ENCODE measurements around the gene CTDSPL.
"Not testable (repeated sequence)": the region's sequence is repeated elsewhere in the genome, so short reads cannot be mapped to it uniquely, and the experiment has no call there.

Gene CTDSPL, protein sequence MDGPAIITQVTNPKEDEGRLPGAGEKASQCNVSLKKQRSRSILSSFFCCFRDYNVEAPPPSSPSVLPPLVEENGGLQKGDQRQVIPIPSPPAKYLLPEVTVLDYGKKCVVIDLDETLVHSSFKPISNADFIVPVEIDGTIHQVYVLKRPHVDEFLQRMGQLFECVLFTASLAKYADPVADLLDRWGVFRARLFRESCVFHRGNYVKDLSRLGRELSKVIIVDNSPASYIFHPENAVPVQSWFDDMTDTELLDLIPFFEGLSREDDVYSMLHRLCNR

DNA sequence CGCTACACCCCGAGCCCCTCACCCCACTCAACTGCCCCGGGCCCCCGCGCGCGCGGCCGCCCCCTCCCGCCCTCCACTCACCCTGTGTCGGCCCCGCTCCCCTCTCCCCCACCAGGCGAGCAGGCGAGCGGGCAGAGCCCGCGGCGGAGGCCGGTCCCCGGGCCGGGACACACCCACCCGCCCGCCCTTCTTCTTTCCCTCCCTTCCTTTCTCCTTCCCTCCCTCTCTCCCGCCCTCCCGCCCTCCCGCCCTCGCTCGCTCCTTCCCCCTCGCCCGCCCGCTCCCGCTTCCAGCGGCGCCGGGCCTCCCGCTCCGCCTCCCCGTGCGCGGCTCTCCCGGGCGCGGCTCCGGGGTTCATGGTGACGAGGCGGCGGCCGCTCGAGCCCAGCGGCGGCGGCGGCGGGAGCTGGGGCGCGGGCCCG lies at the start of gene CTDSPL:
CTDSPL (plus strand) TSS at position 261 of the 422 bp plus-strand sequence. CDS start 320 bp downstream, outside the sequence.
- DNase-seq: no peak

DNA sequence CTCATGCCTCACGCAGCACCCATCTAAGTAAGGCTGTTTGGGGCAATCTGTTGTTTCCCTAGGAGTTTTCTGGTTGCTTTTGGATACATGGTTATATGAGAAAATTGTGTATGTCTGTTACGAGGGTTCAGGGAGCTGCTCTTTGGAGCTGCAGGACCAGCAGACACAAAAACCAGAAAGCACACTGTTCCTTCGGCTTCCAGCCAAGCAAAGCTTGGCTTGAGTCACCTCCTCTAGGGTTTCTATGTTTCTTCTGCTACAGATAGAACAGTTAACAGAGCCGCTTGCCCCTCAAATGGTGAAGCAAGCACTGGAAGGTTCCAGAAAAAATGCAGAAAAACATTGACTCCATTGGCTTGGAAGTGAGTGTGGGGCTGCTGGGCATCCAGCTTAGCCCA lies 49.2 kb upstream of the CTDSPL start:
- no peak for DNase-seq

DNA sequence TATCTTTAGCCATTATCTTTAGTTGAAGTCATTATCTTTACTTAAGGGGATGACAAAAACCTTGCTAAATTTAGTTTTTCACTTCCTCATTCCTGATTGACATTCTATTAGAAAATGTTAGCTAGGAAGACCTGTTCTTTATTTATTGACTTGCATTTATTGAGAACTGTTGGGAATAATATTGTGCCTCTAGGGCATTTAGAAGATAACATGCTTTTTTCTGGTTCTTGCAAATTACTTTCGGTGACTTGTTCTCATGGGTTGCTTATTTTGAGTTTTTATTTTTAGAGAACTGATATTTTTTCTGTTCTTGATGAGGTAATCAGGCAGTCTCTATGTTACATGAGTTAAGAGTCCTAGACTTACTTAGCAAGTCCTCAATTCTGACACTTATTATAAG lies 48.3 kb upstream of the CTDSPL start:
- no peak for DNase-seq

DNA sequence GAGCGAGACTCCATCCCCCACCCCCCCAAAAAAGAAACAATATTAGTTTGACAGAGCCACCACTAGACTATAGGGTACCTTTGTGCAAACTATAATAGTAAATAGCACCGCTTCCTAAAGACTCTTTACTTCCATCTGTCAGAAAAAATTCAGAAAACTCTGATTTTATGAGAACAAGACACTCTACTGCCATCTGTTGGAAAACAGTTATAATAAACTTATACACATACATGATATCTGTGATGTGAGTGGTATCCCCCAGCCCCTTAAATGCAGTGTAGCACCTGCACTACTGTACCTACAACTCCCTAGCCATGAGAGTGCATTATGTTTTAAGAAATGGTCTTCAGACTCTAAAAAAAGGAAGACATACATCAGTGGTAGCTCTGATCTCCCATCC lies 47.1 kb upstream of the CTDSPL start:
- DNase-seq: no peak

DNA sequence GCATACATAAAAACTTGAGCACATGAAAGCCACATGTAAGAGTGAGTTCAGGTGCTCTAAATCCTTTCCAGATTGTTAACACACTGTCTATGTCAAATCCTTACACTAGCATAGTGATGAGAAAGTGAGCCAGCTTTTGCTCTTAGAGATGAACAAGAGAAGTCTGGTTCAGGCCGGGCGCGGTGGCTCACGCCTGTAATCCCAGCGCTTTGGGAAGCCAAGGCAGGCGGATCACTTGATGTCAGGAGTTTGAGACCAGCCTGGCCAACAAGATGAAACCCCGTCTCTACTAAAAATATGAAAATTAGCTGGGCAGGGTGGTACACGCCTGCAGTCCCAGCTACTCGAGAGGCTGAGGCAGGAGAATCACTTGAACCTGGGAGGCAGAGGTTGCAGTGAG lies 46.5 kb upstream of the CTDSPL start:
- DNase-seq: not testable (repeated sequence)

DNA sequence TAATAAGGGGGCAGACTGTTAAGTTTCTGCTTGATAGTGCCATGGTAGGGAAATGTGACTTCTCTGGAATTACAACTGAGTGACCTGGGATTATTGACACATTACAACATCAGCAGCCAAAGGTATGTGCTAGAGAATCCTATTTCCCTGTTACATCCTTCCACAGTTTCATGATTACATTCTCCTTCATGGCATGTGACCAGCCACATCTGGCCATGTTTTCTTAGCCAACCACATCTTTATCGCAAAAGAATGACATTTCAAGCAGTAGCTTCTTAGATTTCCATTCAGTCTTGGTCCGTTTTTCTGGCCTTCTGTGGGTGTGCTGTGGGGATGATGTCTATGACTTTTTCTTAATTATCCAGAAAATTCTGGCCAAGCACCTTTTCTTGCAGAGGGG lies 45.4 kb upstream of the CTDSPL start:
- no peak for DNase-seq

DNA sequence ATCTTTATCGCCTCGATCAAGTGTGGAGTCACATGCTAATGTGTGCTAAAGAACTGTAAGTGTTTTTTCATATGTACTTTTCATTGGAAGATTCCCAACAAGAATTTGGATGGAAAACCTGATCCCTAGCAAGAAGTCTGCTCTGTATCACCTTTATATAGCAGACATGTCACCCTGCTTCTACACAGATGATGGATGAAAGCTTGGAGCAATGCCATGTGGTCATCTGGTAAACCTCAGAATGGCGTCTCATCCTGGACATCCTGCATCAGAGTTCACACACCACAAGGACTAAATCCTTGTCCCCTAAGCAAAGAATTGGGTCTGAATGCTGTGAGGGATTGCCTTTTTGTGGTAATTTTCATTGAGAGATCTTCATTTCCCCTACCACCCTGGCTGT lies 42.1 kb upstream of the CTDSPL start:
- no peak for DNase-seq

DNA sequence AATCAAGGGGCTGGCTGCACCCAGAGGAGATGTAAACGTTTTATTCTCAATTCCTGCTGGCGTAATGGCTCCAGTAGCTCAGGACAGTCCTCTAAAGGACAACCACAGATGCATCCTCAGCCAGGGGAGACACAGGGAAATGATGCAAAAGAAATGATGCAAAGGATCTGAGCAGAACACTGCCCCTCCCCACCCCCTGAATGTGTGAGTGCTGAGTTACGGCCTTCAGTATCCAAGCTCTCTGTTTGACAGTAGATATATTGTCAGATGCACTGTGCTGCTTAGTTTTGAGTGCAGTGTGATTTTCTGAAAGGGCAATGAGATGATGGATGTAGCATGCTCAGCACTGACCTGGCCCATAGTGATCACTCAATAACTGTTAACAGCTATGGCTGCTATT lies 41.4 kb upstream of the CTDSPL start:
- DNase-seq: no peak

DNA sequence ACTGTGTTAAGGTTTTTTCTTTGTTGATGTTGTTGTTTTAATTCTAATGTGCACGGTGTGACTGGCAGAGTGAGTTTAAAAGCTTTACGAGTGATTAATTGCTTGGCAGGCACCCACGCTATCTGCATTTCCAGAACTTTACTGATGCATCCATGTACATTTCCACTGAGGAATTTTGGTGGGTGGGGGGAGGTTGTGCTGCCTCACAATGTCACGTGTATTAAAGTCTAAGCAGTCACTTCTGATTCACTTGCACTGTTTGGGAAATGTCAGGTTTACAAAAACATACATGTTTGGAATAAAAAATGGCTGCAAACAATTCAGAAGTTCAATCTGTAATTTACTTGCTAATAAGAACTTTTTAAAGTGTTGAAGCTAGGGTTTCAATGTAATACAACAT lies 38.5 kb upstream of the CTDSPL start:
- no peak for DNase-seq

DNA sequence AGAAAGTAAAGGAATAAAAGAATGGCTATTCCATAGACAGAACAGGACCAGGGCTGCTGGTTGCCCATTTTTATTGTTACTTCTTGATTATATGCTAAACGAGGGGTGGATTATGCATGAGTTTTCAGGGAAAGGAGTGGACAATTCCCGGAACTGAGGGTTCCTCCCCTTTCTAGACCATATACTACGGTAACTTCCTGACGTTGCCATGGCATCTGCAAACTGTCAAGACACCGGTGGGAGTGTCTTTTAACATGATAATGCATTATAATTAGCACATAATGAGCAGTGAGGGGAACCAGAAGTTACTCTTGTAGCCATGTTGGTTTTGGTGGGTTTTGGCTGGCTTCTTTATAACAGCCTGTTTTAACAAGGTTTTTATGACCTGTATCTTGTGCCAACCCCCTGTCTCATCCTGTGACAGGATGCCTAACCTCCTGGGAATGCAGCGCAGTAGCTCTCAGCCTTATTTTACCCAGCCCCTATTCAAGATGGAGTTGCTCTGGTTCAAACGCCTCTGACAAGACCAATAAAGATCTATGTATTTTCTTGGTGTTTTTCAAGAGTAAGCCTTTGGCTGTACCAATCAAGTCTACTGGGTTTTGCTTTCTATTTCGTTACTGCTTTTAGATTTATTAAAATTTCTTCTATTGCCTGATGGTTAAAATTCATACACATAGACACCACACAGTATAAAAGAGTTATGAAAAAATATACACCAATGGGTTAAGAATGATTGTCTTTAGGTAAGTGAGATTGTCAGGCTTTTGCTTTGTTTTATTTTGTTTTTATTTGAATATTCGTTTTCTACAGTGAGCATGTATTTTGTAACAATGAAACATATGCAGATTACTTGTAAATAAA lies 37.4 kb upstream of the CTDSPL start:
- DNase-seq: no peak

DNA sequence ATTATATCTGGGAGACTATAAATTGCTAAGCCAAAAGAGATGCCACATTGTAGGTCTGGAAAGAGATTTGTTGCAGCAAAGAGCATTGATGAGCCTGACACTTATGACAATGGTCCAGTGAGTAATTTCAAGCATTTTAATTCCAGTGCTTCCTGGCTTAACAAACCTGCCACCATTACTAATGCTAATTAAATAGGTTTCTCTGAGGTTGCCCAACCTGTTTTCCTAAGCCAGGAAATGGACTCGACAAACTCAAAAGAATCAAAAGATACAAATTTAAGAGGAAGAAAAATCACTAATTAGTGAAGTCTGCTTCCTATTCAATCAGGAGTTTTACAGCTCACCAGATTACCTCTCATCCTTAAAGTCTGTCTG lies 36.7 kb upstream of the CTDSPL start:
- DNase-seq: no peak

DNA sequence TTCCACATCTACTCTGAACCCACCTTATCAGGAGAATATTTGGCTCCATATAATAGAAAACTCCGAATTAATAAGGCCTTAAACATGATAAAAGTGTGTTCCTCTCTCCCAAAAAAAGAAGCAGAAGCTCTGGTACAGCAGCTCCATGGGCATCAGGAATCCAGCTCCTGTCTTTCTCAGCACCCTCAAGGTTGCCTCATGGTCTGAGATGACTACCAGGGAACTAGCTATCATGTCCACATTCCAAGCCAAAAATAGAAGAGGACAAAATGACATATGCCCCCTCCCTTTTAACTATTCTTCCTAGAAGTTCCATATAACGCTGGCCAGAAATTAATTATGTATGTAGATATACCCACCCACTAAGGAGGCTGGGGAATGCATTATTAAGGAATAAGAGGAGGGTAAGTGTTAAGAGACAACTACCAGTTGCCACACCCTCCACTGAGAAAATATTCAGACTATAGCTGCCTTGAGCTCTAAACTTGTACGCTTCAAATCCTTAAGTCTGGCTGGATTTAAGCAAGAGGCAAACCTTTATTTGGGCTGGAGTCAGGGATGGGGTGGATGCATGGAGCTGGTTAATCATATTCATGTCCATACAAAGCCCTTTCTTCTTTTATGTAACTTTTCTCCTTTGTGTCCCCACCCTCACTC lies 35.8 kb upstream of the CTDSPL start:
- DNase-seq: no peak

DNA sequence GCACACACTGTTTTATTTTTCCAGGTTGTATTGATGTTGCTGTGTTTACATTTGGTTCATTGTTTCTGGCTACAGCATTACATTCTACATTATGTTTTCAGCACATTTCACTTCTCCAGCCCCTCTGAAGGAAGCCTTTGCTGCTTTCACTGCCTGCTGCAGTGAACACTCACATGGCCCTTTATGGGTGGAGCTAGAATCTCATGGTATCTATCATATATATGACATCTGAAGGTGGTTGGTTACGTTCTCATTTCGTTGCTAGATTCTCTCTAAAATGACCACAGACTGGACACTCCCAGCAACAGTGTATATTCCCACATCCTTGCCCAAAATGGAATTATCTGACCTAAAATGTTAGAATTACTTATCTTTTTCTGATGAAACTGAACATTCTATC lies 35.2 kb upstream of the CTDSPL start:
- DNase-seq: no peak

DNA sequence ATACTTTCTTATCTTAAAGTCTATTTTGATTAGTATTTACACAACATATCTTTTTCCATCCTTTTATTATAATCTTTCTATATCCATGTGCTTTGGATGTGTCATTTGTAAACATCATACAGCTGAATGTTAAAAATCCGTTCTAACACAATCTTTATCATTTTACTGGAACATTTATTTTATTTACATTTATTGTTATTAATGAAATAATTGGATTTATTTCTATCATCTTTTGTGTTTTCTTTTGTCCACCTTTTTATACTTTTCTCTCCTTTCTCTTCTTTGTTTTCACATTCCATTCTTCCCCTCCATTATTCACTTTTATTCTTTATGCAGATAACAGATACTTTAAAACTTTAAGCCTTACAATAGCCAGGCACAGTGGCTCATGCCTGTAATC lies 34.7 kb upstream of the CTDSPL start:
- DNase-seq: no peak

DNA sequence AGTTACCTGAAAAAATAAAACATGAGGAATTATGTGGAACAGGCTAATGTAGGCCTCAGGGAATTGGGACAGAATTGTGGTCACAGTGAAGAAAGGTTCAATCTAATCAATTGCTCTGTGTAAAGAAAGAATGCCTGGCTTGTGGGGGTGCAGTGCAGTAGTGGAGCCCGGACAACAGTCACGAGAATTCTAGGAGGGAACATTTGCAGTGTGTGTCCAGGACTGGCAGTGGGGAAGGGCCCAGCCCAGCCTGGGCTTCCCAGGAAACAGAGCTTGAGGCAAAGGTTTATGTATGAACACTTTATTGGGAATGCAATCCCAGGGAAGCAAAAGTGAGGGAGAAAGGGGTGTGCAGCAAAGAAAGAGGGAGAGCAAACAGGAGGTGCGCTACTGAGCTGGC lies 29.2 kb upstream of the CTDSPL start:
- peak; percentile 28 for DNase-seq

DNA sequence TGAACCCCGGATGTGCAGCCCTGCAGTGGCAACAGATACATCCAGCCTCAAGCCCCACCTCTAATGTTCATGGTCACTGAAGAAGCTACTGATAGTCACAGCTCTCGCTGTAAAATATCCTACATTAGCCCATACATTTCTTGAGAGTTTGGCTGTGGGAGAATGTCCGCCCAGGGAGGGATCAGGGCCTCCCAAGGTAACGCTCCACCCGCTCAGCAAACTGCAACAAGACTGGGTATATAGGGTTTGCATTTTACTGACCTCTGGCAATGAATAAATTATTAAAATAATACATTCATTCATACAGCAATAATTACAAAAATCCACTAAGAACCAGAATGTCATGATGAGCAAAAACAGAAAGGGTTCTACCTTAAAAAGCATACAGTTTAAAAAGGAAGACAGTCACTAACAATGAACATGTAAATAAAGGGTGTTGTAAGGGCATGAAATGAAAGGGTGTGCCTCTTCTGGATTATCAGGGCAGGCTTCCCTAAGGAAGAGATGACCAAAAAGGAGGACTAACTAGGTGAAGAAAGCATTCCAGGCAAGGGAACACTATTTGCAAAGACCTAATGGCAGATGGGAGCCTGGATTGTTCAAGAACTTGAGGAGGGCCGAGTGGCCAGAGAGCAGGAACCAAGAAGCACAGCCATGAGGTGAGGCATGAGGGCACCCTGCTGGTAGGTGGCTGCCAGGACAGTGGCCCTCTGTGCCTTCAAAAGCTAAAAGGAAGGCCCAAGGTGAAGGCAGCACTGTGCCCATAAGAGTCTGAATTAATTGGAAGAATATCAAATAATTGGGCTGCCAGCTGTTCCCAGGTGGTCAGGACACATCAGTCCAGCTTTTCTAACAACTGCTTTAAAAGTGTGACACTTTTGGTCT lies 28.1 kb upstream of the CTDSPL start:
- DNase-seq: peak; percentile 40

DNA sequence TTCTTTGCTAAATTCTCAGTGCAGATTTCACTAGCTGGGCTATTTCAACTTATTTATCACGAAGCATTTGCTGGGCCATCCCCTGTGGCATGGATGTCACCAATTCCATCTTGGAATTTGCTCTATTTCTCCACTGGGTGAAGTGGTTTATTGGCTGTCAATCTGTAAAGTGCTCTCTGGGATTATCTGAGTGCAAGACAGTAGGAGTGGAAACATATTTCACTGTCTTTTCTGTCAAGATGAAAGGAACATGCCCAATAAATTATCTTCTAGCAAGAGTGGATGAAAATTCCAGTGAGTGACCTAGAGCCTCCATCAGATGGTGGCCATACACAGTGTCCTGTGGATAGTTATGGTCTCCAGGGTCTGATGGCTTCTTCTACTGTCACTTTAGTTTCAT lies 25.1 kb upstream of the CTDSPL start:
- no peak for DNase-seq

DNA sequence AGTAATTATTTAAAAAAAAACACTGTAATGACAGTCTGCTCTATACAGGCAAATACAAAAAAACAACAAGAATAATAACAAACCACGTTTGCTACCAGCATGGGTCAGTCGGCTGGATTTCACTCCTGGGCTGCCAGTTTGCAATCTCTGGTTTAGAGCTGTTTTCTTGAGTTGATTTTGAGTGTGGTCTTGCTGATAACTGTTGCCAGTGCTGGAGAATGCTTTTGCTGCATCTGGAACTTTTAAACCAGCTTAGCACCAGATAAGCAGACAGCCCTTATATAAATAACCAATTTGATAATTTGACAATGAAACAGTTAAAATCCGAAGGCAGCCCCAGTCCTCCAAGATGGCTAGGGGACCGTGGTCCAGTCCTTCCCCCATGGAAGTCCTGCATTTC lies 14.0 kb upstream of the CTDSPL start:
- no peak for DNase-seq

DNA sequence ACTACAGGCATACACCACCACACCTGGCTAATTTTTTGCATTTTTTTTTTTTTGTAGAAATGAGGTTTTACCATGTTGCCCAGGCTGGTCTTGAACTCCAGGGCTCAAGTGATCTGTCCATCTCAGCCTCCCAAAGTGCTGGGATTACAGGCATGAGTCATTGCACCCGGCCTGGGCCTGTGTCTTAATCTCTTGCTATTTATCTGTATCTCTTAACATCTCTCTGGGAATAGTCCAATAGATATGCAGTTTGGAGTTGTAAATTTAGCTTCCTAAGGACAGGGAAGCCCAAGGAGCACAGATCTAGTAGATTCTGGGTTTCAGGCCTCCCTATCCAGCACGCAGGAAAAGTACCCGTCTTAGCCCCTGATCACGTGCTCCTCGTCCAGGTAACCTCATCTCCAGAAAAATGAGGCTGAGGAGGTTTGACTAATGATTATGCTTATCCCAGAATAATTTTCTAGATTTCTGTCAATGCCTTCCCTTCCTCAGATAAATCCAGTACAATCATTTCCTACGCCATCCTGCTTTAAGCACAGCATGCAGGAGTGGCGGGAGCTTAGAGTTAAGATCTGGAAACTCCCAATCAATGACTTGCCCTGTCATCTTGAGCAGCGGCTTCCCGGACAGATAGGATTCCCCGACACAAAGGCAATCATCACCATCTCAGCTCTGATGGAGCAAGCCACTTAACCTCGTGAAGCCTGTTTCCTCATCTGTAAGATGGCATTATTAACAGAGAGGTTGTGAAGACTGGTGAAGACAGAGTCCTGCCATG lies 12.3 kb upstream of the CTDSPL start:
- peak; percentile 22 for DNase-seq

DNA sequence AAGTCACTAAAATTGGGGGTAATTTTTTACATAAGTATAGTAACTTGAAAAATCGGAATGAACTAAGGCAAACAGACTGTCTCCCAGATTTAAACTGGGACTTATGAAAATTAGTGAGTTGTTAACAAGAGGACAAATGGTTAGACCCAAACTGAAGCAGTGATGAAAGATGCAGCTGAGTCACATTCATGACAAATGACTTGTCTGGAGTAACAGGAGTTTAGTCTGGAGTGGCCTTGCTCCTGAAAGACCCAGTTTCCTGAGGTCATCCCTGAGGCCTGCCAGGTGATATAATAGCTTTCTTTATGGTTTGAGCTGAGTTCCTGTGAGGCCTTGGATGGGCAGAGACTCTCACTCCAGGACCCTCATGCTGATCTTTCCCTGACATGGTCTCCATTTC lies 9.6 kb upstream of the CTDSPL start:
- DNase-seq: peak; percentile 40

DNA sequence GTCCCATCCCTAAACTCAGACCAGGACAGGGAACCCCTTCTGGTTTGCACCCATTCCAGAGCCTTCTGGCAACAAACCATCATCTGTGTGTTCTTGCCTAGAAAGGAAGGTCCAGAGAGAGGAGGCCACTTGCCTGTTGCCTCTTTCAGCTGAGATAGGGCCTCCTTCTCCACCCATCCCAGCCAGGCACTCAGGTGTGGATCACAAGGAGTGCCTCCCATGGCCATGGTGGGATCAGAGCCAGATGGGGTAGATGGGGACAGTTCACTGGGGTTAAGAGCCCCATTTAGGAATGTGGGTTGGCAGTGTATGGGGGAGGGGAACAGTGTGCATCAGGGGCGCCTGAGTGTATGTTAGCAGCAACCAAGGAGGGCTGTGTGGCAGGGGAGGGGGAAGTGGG lies 8.9 kb upstream of the CTDSPL start:
- DNase-seq: peak; percentile 38

Measured in activated CD8-positive, alpha-beta memory T cell treated with anti-CD3 and anti-CD28 coated beads, Interleukin-2, amount 50 U/mL, for 48 hours (primary cell).